ENCODE data around the gene IVNS1ABP. TPM values are rescaled to one million over a fixed set of nuclear protein-coding genes. Genes with fewer than 3 reads are reported as not detected.
A peak's percentile ranks its signal among the peaks of the same experiment; 100 is the strongest.
"Not testable (repeated sequence)": the region's sequence is repeated elsewhere in the genome, so short reads cannot be mapped to it uniquely, and the experiment has no call there.

Gene IVNS1ABP
- polyA plus RNA-seq (ENCODE audit: insufficient read length in 4 of 4) = 100 to 1,000 TPM; 286 to 443 (median 299) TPM

- DNase-seq (ENCODE audit: low read depth in 4 of 4, low spot score in 2 of 4) = peak; percentile 82 to 87 (median 84)
Measured at GRCh38 chr1:185317034-185317885, at the start of gene IVNS1ABP. Gene IVNS1ABP (minus strand): TSS chr1:185317243. CDS start chr1:185309493, 7,750 bp downstream.

- DNase-seq (ENCODE audit: low read depth in 4 of 4, low spot score in 2 of 4) = no peak
Measured at GRCh38 chr1:185365951-185366350, 48.9 kb upstream of the IVNS1ABP start.

- DNase-seq (ENCODE audit: low read depth in 4 of 4, low spot score in 2 of 4) = not testable (repeated sequence)
Measured at GRCh38 chr1:185364528-185364927, 47.5 kb upstream of the IVNS1ABP start.

- DNase-seq (ENCODE audit: low read depth in 4 of 4, low spot score in 2 of 4) = no peak
Measured at GRCh38 chr1:185363205-185363604, 46.2 kb upstream of the IVNS1ABP start.

- no peak for DNase-seq (ENCODE audit: low read depth in 4 of 4, low spot score in 2 of 4)
Measured at GRCh38 chr1:185360714-185361113, 43.7 kb upstream of the IVNS1ABP start.

- DNase-seq (ENCODE audit: low read depth in 4 of 4, low spot score in 2 of 4) = no peak
Measured at GRCh38 chr1:185358957-185359356, 41.9 kb upstream of the IVNS1ABP start.

GRCh38 chr1:185355947-185356346, 38.9 kb upstream of the IVNS1ABP start:
- DNase-seq (ENCODE audit: low read depth in 4 of 4, low spot score in 2 of 4) = no peak

GRCh38 chr1:185353124-185353523, 36.1 kb upstream of the IVNS1ABP start:
- no peak for DNase-seq (ENCODE audit: low read depth in 4 of 4, low spot score in 2 of 4)

- DNase-seq (ENCODE audit: low read depth in 4 of 4, low spot score in 2 of 4) = no peak
Measured at GRCh38 chr1:185351734-185352466, 34.9 kb upstream of the IVNS1ABP start.

- DNase-seq (ENCODE audit: low read depth in 4 of 4, low spot score in 2 of 4) = no peak
Measured at GRCh38 chr1:185350027-185350442, 33.0 kb upstream of the IVNS1ABP start.

GRCh38 chr1:185349556-185349955, 32.5 kb upstream of the IVNS1ABP start:
- DNase-seq (ENCODE audit: low read depth in 4 of 4, low spot score in 2 of 4) = no peak

GRCh38 chr1:185348985-185349384, 31.9 kb upstream of the IVNS1ABP start:
- DNase-seq (ENCODE audit: low read depth in 4 of 4, low spot score in 2 of 4) = no peak

GRCh38 chr1:185348296-185348695, 31.3 kb upstream of the IVNS1ABP start:
- DNase-seq (ENCODE audit: low read depth in 4 of 4, low spot score in 2 of 4) = no peak

GRCh38 chr1:185345913-185346720, 29.1 kb upstream of the IVNS1ABP start:
- no peak for DNase-seq (ENCODE audit: low read depth in 4 of 4, low spot score in 2 of 4)

- no peak for DNase-seq (ENCODE audit: low read depth in 4 of 4, low spot score in 2 of 4)
Measured at GRCh38 chr1:185343306-185343705, 26.3 kb upstream of the IVNS1ABP start.

GRCh38 chr1:185342672-185343259, 25.7 kb upstream of the IVNS1ABP start:
- DNase-seq (ENCODE audit: low read depth in 4 of 4, low spot score in 2 of 4) = no peak

GRCh38 chr1:185342017-185342416, 25.0 kb upstream of the IVNS1ABP start:
- no peak for DNase-seq (ENCODE audit: low read depth in 4 of 4, low spot score in 2 of 4)

- no peak for DNase-seq (ENCODE audit: low read depth in 4 of 4, low spot score in 2 of 4)
Measured at GRCh38 chr1:185341196-185341781, 24.2 kb upstream of the IVNS1ABP start.

- DNase-seq (ENCODE audit: low read depth in 4 of 4, low spot score in 2 of 4) = no peak
Measured at GRCh38 chr1:185338719-185339622, 21.9 kb upstream of the IVNS1ABP start.
